C1 segment of cervical spinal cord (tissue), 14 donors: ENCODE measurements around the gene PDXP.
"Not testable (repeated sequence)": the region's sequence is repeated elsewhere in the genome, so short reads cannot be mapped to it uniquely, and the experiment has no call there.

Experiments
- DNase-seq, 14 donors: peaks; one replicate each; lab custom pipeline; 2025; lab: John Stamatoyannopoulos, UW

Gene PDXP

GRCh38 chr22:37696260-37696656 lies 37.7 kb downstream of the PDXP start:
- not testable (repeated sequence) for DNase-seq

GRCh38 chr22:37696657-37697537 lies 38.4 kb downstream of the PDXP start, which contains the start of gene TRIOBP:
TSS of gene TRIOBP (plus strand) at chr22:37697048. CDS start at chr22:37701366, 4,318 bp downstream.
- peak in 11 of 14 donors; percentile 9 to 86 (median 57) for DNase-seq

GRCh38 chr22:37697538-37697835 lies 39.0 kb downstream of the PDXP start:
- DNase-seq = no peak

GRCh38 chr22:37701141-37701786 lies 42.7 kb downstream of the PDXP start:
- DNase-seq = peak in 3 of 14 donors; percentile 3 to 15 (median 3)

GRCh38 chr22:37703906-37704305 lies 45.4 kb downstream of the PDXP start:
- no peak for DNase-seq

GRCh38 chr22:37704645-37705044 lies 46.1 kb downstream of the PDXP start:
- no peak for DNase-seq

- DNase-seq = no peak
These were observed 46.7 kb downstream of the PDXP start for GRCh38 chr22:37705205-37705604.

GRCh38 chr22:37708580-37709444 lies 50.3 kb downstream of the PDXP start:
- DNase-seq = peak in 4 of 14 donors; percentile 5 to 12 (median 10)

GRCh38 chr22:37709445-37709765 lies 50.9 kb downstream of the PDXP start:
- DNase-seq = no peak

- no peak for DNase-seq
These were observed 52.2 kb downstream of the PDXP start for GRCh38 chr22:37710675-37711074.

GRCh38 chr22:37711490-37711889 lies 53.0 kb downstream of the PDXP start:
- no peak for DNase-seq

GRCh38 chr22:37713761-37714160 lies 55.2 kb downstream of the PDXP start:
- no peak for DNase-seq

- no peak for DNase-seq
These were observed 56.1 kb downstream of the PDXP start for GRCh38 chr22:37714634-37715033.

- DNase-seq = no peak
These were observed 57.2 kb downstream of the PDXP start for GRCh38 chr22:37715760-37716159.
